ENCODE results near the gene PRDM16. TPM values are rescaled to one million over a fixed set of nuclear protein-coding genes. Genes with fewer than 3 reads are reported as not detected.

PRDM16 gene
- total and polyA plus RNA-seq, 2 experiments from 2014 or later: 0.14 to 0.16 TPM

- TF ChIP-seq JUNB (IDR thresholded peaks at IDR 0.05; ENCODE audit: unreplicated experiment) (no peak), ZNF331 (CRISPR knock-in tag; IDR thresholded peaks at IDR 0.05; ENCODE audit: low read depth) (no peak), STAT1 (IDR thresholded peaks at IDR 0.05; ENCODE audit: unreplicated experiment) (no peak), REST (IDR thresholded peaks at IDR 0.05; ENCODE audit: unreplicated experiment) (no peak), CTCF (conservative IDR thresholded peaks at IDR 0.05; ENCODE audit: low read depth in 2 of 2) (no peak), ZNF114 (CRISPR knock-in tag; IDR thresholded peaks at IDR 0.05) (no peak), ETS1 (IDR thresholded peaks at IDR 0.05) (no peak), CREB1 (CRISPR knock-in tag; IDR thresholded peaks at IDR 0.05; ENCODE audit: low read depth) (no peak)
Measured at GRCh38 chr1:3462356-3463012, 393.5 kb downstream of the PRDM16 start (continued).

- Histone ChIP-seq H3K36me3 (ENCODE audit: insufficient read depth) (no peaks in the 10 kb centered on the region), H3K4me1 (ENCODE audit: insufficient read depth) (no peaks in the 10 kb centered on the region), H3K4me3 (no peak overlapping the region), H3K4me2 (no peak overlapping the region), H3K27me3 (ENCODE audit: insufficient read depth) (no peaks in the 10 kb centered on the region), H3K9me2 (ENCODE audit: insufficient read depth) (no peaks in the 10 kb centered on the region), H4K20me1 (replicated peaks; ENCODE audit: insufficient read depth) (no peaks in the 10 kb centered on the region), H3K79me2 (replicated peaks; ENCODE audit: insufficient read depth) (no peaks in the 10 kb centered on the region), H3K27ac (ENCODE audit: low read depth) (no peak overlapping the region), H3F3A (replicated peaks; ENCODE audit: low read depth) (no peaks in the 10 kb centered on the region), H2AFZ (no peak overlapping the region)
- Mint-ChIP-seq H3K9me3 (no peaks in the 10 kb centered on the region; the same call in 2 of the 3 replicates), H3K36me3 (ENCODE audit: low read depth) (peaks cover 4% of the 10 kb centered on the region; the same call in 1 of the 3 replicates), H3K27me3 (ENCODE audit: insufficient read depth, low read depth, poor library complexity) (peaks cover 7% of the 10 kb centered on the region), H3K4me1 (peaks cover 9% of the 10 kb centered on the region), H3K4me3 (no peak overlapping the region), H3K27ac (no peak overlapping the region)
- no peak for DNase-seq (ENCODE audit: low spot score)
- no peak for ATAC-seq
- no peak for TF ChIP-seq CTCF (conservative IDR thresholded peaks at IDR 0.05; ENCODE audit: low read depth in 2 of 2)
- TF ChIP-seq EZH2 (IDR thresholded peaks at IDR 0.05; ENCODE audit: low read depth, unreplicated experiment): no peak
- no peak for TF ChIP-seq STAT1 (IDR thresholded peaks at IDR 0.05; ENCODE audit: unreplicated experiment)
- no peak for TF ChIP-seq CREB1 (CRISPR knock-in tag; IDR thresholded peaks at IDR 0.05; ENCODE audit: low read depth)
- TF ChIP-seq REST (IDR thresholded peaks at IDR 0.05; ENCODE audit: unreplicated experiment): no peak
- no peak for TF ChIP-seq ZNF331 (CRISPR knock-in tag; IDR thresholded peaks at IDR 0.05; ENCODE audit: low read depth)
Measured at GRCh38 chr1:3463013-3463385, 394.0 kb downstream of the PRDM16 start.

Measured in GM23338 (cell line).